Heart right ventricle (tissue), 16 donors: Measurements from ENCODE around the gene ALDH1A1. TPM values are rescaled to one million over a fixed set of nuclear protein-coding genes. Genes with fewer than 3 reads are reported as not detected.

ENCODE experiments used
- ATAC-seq, 8 donors: fragments of 200-7000 bp; cut with Tn5 transposase; one replicate each; pipeline ENCODE4 v1.9.1; 2020; ENCODE audit warnings: mild to moderate bottlenecking in 8 of 8, moderate library complexity in 8 of 8, moderate number of reproducible peaks in 1 of 8
- DNase-seq, 2 donors: peaks; one replicate each; pipeline ENCODE4 v3.0.0-alpha.2; 2020
- H3K27ac ChIP-seq, 10 donors: fragments of 200-600 bp; sonication (generic) in 2 of 10; one replicate each; pipeline versions ENCODE4 v1.5.0 to v1.8.0; 2020 to 2022; ENCODE audit warnings: mild to moderate bottlenecking in 3 of 10
- H3K27me3 ChIP-seq, 7 donors: fragments of 200-600 bp; one replicate each; pipeline ENCODE4 v1.8.0; 2021 to 2022; ENCODE audit warnings: mild to moderate bottlenecking in 2 of 7
- H3K36me3 ChIP-seq, 9 donors: fragments of 200-600 bp; sonication (generic) in 1 of 9; one replicate each; pipeline versions ENCODE4 v1.5.0 to v1.8.0; 2020 to 2022; ENCODE audit warnings: mild to moderate bottlenecking in 2 of 9
- H3K4me1 ChIP-seq, 9 donors: fragments of 200-600 bp; sonication (generic) in 1 of 9; one replicate each; pipeline versions ENCODE4 v1.5.0 to v1.8.0; 2020 to 2022; ENCODE audit warnings: mild to moderate bottlenecking in 4 of 9
- H3K4me3 ChIP-seq, 10 donors: fragments of 200-600 bp; sonication (generic) in 2 of 10; one replicate each; pipeline versions ENCODE4 v1.5.0 to v1.8.0; 2020 to 2022; ENCODE audit warnings: mild to moderate bottlenecking in 7 of 10, moderate library complexity in 2 of 10
- H3K9me3 ChIP-seq, 11 donors: fragments of 200-600 bp in 10 of 11; sonication (generic) in 2 of 11; one replicate each; pipeline versions ENCODE4 v1.5.0 to v1.8.0; 2013 to 2022; ENCODE audit warnings: mild to moderate bottlenecking in 2 of 11, control low read depth in 1 of 11, moderate library complexity in 1 of 11
- CTCF ChIP-seq, 9 donors: fragments of 200-600 bp; sonication (generic) in 2 of 9; IDR thresholded peaks; one replicate each; pipeline versions ENCODE4 v1.5.0 to v1.8.0; 2021 to 2022; ENCODE audit warnings: antibody characterized with exemption in 9 of 9, mild to moderate bottlenecking in 5 of 9, moderate library complexity in 1 of 9
- WGBS, 2 donors: extraction: QIAGEN DNeasy Blood & Tissue Kit; methylation state at CpG; one replicate each; pipeline ENCODE4 v1.1.7; 2013; ENCODE audit warnings: inconsistent platforms in 1 of 2; 5-methylcytosine and 5-hydroxymethylcytosine counted together
- intact Hi-C, 10 donors: fragments of 100-400 bp; cut with DNase I; formaldehyde crosslinking; loops; one replicate each; pipeline versions ENCODE4 v1.11.1 to v1.14.2; 2022
- polyA plus RNA-seq, 2 donors: library from polyadenylated mRNA; stranded (reverse); fragments of 200-250 nt; gene quantifications; one replicate each; pipeline ENCODE4 v1.2.3, GENCODE V29; 2013
- total RNA-seq, 10 donors: library from RNA; stranded (reverse); fragmentation: NEBNext Ultra II Directional in 3 of 10; extraction: Animal tissue kit (Norgen Biotek cat#: 25700) in 3 of 10; gene quantifications; one replicate each; pipeline versions ENCODE4 v1.2.1 to v1.2.4, GENCODE V29; 2021 to 2023
- donor health status: Arrhythmogenic right ventricular cardiomyopathy.
- donor health status: ischemic (EF 13 %, LVEDD 7.1; RV severe dilation, severe dysfunction).
- donor health status: healthy with polysubstance abuse.
- donor health status: DM: no; HTN: yes; CAD: no.
- donor health status: DM: no; HTN: no; CAD: no.
- donor health status: ischemic (EF 25% LVEDD 6.9; RV normal size, moderate dysfunction).
- donor health status: ischemic (EF 25% LVEDD 5.7; RV mildly dilated, moderate dysfunction).
- donor health status: healthy.
- donor health status: DM: yes; HTN: yes; CAD: no.
- donor health status: Ischemic cardiomyopathy.
- donor health status: ischemic (EF 35%, LVEDD 5.7; RV mildly dilated, moderate dysfunction).
- donor health status: nonischemic (EF 11% LVEDD 7.7; RV severe dilation, severe dysfunction).
- donor health status: DM: yes; HTN: yes; CAD: no.
- donor health status: PGD.
- donor health status: ischemic (EF 29% LVEDD 5.4; RV normal size, mild dysfunction).
- donor health status: nonischemic (EF 23%, LVEDD 6.1; RV moderate dilation, normal function).

The ALDH1A1 gene
- total and polyA plus RNA-seq, 12 donors: 4.3 to 32.8 (median 11.1) TPM

- whole genome bisulfite sequencing, 2 donors: 81 to 84% methylated on average over 4 of the region's 4 CpGs
- no peaks in the 10 kb centered on the region for H3K36me3 ChIP-seq
- no peaks in the 10 kb centered on the region for H3K9me3 ChIP-seq
- ATAC-seq (no peak), DNase-seq (no peak)
- no peaks in the 10 kb centered on the region for H3K27me3 ChIP-seq
- H3K27ac ChIP-seq: no peak overlapping the region
- peaks cover 0 to 16% (median 0%) of the 10 kb centered on the region in 9 donors for H3K4me1 ChIP-seq
- no peak for TF ChIP-seq CTCF (IDR thresholded peaks at IDR 0.05)
- intact Hi-C loops: no loop called here
- H3K4me3 ChIP-seq: no peak overlapping the region
Measured at GRCh38 chr9:72928042-72928507, 24.8 kb downstream of the ALDH1A1 start.

DNA sequence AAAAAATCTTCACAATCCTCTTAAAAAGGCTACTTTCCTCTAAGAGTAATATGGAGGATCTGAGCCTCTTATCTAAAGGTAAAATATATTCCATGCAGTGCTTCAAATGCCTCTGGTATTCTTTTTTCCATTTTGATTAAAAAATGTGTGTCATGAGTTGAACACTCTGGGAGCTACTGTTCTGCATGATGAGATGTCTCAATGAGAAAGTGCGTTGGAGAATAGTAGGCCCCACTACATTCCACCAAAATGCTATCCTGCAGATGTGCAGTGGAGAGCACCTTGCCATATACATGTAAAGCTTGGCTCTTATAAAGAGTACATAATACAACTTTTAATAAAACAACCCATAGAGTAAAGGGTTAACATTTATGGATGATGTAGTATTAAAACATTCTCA, 26.3 kb downstream of the ALDH1A1 start:
- Histone ChIP-seq H3K27ac (no peak overlapping the region), H3K36me3 (no peaks in the 10 kb centered on the region), H3K4me3 (no peak overlapping the region), H3K4me1 (peaks cover 0 to 16% (median 0%) of the 10 kb centered on the region in 9 donors), H3K9me3 (no peaks in the 10 kb centered on the region), H3K27me3 (no peaks in the 10 kb centered on the region)
- DNase-seq: no peak
- 95 to 98% methylated on average over 1 of the region's 1 CpG for WGBS, 2 donors
- no peak for TF ChIP-seq CTCF (IDR thresholded peaks at IDR 0.05)
- ATAC-seq: no peak
- intact Hi-C loops: no loop called here

DNA sequence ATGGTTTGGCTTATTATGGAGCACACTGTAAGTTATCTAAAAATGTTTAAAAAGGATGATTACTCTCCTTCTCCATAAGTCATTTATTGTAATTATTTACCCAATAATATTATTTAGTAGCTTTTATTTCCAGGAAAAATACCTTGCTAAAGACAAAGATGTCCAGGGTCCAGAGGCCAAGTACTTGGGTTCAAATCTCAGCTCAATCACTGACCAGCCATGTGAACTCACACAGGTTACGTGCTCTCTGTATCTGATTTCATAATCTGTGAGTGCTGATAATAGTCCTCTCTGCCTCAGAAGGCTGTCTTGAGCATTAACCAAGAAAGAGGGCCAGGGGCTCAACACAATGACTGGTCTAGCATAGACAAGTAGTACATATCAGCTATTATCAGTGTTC, 27.0 kb downstream of the ALDH1A1 start:
- 89 to 92% methylated on average over 1 of the region's 1 CpG for WGBS, 2 donors
- ATAC-seq: no peak

GRCh38 chr9:72925126-72925789, 27.6 kb downstream of the ALDH1A1 start:
- TF ChIP-seq CTCF (IDR thresholded peaks at IDR 0.05): no peak
- Histone ChIP-seq H3K36me3 (no peaks in the 10 kb centered on the region), H3K27ac (peak overlapping the region in 1 of 10 donors; percentile 67), H3K4me3 (no peak overlapping the region), H3K4me1 (peaks cover 0 to 16% (median 0%) of the 10 kb centered on the region in 9 donors), H3K9me3 (no peaks in the 10 kb centered on the region), H3K27me3 (no peaks in the 10 kb centered on the region)
- intact Hi-C loops: no loop called here
- DNase-seq (no peak), ATAC-seq (peak in 1 of 8 donors; percentile 76)
- WGBS, 2 donors: 46 to 47% methylated on average over 6 of the region's 6 CpGs

More for the DNA sequence above, 27.0 kb downstream of the ALDH1A1 start:
- intact Hi-C loops: no loop called here
- Histone ChIP-seq H3K9me3 (no peaks in the 10 kb centered on the region), H3K36me3 (no peaks in the 10 kb centered on the region), H3K27me3 (no peaks in the 10 kb centered on the region), H3K4me3 (no peak overlapping the region), H3K4me1 (peaks cover 0 to 16% (median 0%) of the 10 kb centered on the region in 9 donors), H3K27ac (peak overlapping the region in 1 of 10 donors; percentile 67)
- no peak for DNase-seq
- no peak for TF ChIP-seq CTCF (IDR thresholded peaks at IDR 0.05)
